Measurements from ENCODE around the gene FCRL4. TPM values are rescaled to one million over a fixed set of nuclear protein-coding genes. Genes with fewer than 3 reads are reported as not detected.

Gene FCRL4
- total and polyA plus RNA-seq, 2 donors (not counting 3 experiments of a cell fraction or from before 2014, with no cell fraction given) = not detected

DNA sequence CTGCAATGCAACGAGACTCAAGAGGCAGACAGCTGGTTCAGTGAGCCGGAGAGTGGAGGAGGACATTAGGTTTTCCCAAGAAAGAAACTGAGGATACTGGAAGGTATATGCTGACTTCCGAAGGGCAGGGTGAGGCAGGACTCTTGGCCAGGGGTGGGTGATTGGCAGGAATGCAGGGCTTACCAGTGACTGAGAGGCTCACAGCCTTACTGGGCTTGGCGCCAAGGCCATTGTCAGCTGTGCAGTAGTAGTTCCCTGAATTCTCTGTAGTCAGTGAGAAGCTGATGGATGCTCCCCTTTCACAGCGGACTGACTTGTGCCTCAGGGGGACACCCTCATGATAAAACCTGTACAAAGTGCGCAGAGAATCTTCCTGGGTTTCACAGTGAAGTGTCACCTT is 55.2 kb downstream of the FCRL4 start:
- FAIRE-seq (no peak), DNase-seq (ENCODE audit: low read depth, low spot score) (no peak)
- dilution Hi-C loops (cut with MboI; ENCODE audit: extremely low pct_ligation_motif_present, low sequenced_read_pairs) (no loop called here), intact Hi-C loops (cut with micrococcal nuclease) (no loop called here)
- Histone ChIP-seq H3K4me3 (replicated peaks in 1 of 3; ENCODE audit: insufficient read depth in 1 of 3, low read depth in 1 of 3, low read length in 3 of 3) (no peak overlapping the region), H3K9ac (replicated peaks; ENCODE audit: extremely low read depth, insufficient read depth, low read length) (no peak overlapping the region), H4K20me1 (replicated peaks; ENCODE audit: control insufficient read depth, extremely low read depth, insufficient read depth, low read length) (no peaks in the 10 kb centered on the region), H3K36me3 (ENCODE audit: control insufficient read depth in 2 of 2, extremely low read depth in 1 of 2, insufficient read depth in 2 of 2, low read length in 2 of 2) (no peaks in the 10 kb centered on the region), H3K79me2 (ENCODE audit: control insufficient read depth, insufficient read depth, low read length) (no peaks in the 10 kb centered on the region), H2AFZ (ENCODE audit: low read depth, low read length) (no peak overlapping the region), H3K4me2 (ENCODE audit: insufficient read depth, low read length) (no peak overlapping the region), H3K27ac (ENCODE audit: insufficient read depth, low read depth, low read length) (no peak overlapping the region), H3K9me3 (replicated peaks; ENCODE audit: control insufficient read depth, insufficient read depth, low read length) (no peaks in the 10 kb centered on the region), H3K4me1 (ENCODE audit: control insufficient read depth, extremely low read depth, insufficient read depth, low read length) (no peaks in the 10 kb centered on the region), H3K27me3 (ENCODE audit: control insufficient read depth in 2 of 2, insufficient read depth in 2 of 2, low read length in 2 of 2) (no peaks in the 10 kb centered on the region), H3K9me1 (replicated peaks; ENCODE audit: control insufficient read depth, extremely low read depth, insufficient read depth, low read length) (no peaks in the 10 kb centered on the region)
- ChIA-PET CTCF (no interaction called here), POLR2A (no interaction called here)
- BruUV-seq (replicated peaks) = no TSS peak
- TF ChIP-seq EZH2 (IDR thresholded peaks at IDR 0.05; ENCODE audit: borderline replicate concordance, low read depth, low read length, severe bottlenecking) (no peak), GATA2 (IDR thresholded peaks at IDR 0.05; ENCODE audit: insufficient read depth, insufficient read length, low read depth, low read length) (no peak), JUN (IDR thresholded peaks at IDR 0.05; ENCODE audit: borderline replicate concordance, insufficient read depth, insufficient read length, low read depth) (no peak), POLR2A (IDR thresholded peaks at IDR 0.05; ENCODE audit: low read depth, low read length) (no peak), POLR2AphosphoS5 (IDR thresholded peaks at IDR 0.05; ENCODE audit: insufficient read depth, low read depth, low read length) (no peak), MYC (IDR thresholded peaks at IDR 0.05; ENCODE audit: low read depth, low read length) (no peak), FOS (IDR thresholded peaks at IDR 0.05; ENCODE audit: borderline replicate concordance, insufficient read depth, low read length) (no peak)
- TF ChIP-seq, protein P1, sequence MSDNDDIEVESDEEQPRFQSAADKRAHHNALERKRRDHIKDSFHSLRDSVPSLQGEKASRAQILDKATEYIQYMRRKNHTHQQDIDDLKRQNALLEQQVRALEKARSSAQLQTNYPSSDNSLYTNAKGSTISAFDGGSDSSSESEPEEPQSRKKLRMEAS (IDR thresholded peaks at IDR 0.05; ENCODE audit: insufficient read depth, insufficient read length) = no peak
- TF ChIP-seq, protein P2, sequence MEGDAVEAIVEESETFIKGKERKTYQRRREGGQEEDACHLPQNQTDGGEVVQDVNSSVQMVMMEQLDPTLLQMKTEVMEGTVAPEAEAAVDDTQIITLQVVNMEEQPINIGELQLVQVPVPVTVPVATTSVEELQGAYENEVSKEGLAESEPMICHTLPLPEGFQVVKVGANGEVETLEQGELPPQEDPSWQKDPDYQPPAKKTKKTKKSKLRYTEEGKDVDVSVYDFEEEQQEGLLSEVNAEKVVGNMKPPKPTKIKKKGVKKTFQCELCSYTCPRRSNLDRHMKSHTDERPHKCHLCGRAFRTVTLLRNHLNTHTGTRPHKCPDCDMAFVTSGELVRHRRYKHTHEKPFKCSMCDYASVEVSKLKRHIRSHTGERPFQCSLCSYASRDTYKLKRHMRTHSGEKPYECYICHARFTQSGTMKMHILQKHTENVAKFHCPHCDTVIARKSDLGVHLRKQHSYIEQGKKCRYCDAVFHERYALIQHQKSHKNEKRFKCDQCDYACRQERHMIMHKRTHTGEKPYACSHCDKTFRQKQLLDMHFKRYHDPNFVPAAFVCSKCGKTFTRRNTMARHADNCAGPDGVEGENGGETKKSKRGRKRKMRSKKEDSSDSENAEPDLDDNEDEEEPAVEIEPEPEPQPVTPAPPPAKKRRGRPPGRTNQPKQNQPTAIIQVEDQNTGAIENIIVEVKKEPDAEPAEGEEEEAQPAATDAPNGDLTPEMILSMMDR (IDR thresholded peaks at IDR 0.05; ENCODE audit: extremely low read depth in 1 of 2, insufficient read depth in 1 of 2, low read depth in 1 of 2, low read length in 2 of 2) = no peak
